Measurements from ENCODE around the gene AURKAIP1.

DNA sequence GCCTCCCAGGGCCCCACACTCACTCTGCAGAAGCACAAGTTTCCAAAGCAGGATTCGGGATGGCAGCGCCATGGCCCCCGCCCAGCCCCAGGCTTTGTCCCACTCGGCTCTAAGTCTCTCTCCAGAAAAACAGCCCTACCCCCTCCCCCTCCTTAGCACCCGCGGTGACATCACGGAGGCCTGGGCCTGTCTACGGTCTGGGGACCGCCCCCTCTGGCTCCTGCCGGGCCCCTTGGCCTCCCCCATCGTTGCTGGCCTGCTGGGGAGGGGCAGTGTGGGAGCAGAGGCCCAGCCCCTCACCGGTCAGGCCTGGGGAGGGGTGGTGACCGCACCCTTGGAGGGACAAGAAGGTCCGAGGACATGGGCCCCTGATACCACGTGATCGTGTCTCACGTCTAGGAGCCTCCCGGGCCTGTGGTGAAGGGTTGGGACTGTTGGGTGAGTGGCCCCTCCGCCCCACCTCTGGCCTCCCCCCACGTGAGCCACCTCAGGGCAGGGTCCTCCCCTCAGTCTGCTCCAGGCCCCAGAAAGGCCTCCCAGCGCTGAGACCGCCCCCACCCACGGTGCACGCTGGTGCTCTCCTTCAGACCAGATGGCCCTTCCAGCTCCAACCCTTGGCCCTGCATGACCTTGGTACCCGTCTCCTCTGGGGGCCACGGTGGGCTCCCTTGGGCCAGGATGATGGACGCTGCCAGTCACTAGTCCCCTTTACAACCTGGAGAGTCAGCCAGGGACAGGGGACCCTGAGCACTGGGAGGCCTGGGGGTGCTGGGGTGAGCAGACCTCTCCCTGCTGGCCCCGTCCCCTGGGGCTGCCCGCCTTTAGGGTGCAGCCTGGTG, 16.4 kb downstream of the AURKAIP1 start, which contains the start of gene MXRA8:
- TF ChIP-seq TAF1 (IDR thresholded peaks at IDR 0.05; ENCODE audit: borderline replicate concordance, insufficient read depth, low read length) (no peak), SIN3A (IDR thresholded peaks at IDR 0.05; ENCODE audit: borderline replicate concordance, insufficient read depth, low read length) (peak; percentile 23; the same call in 1 of the 2 replicates)

Data from PFSK-1 (cell line).